NCI-H2107 (cell line): ENCODE results near the gene AK5.

Source experiments
- DNase-seq: peaks from one replicate; lab custom pipeline; 2025; lab: John Stamatoyannopoulos, UW

The AK5 gene

DNA sequence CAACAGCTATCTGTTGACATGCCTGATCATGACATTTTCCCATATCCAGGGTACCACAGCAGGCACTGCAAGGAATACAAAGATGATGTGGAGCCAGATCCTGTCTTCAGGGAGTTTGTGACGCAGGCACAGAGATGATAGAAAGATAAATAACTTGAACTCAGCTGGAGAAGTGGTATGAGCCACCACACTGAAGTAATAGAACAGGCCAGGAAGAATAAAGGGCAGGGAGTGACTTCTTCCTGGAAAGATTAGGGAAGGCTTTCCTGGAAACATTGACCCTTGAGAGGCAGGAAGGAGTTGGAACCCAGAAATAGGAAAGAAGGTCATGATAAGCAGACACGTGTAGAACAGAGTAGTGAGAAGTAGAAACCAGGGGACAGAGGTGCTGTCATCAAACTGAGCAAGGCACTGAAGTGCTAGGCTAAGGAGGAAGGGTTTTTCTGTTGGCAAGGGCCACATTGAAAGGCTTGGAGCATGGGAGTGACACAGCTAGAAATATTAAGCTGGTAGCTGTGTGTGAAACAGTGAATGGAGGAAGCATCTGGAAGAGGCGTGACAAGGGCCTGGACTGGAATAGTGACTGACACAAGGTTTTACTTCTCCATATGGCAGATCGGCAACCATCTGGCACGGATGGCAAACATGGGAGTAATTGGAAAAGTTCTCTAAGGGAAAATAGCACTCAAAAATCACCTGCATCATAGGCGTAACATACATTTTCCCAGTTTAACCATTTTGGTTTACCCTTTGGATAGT, 68.4 kb downstream of the AK5 start:
- no peak for DNase-seq

DNA sequence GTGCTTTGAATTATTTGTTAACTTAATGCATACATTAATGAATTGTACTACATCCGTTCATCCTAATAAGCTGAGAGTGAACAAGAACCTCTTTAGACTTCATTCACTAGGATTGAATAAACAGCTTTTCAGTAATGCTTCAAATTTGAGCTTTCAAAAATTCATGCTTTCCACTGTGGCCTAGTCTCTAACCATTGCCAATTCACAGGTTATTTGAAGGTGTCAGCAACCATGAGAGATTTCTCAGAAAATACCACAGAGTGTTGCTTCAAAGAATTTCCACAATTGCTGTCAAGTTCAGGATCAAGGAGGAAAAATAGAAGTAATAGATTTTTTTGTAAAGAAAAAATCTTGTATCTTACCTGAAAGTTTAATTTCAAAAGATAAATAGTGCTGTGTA, 72.7 kb downstream of the AK5 start:
- DNase-seq: no peak

DNA sequence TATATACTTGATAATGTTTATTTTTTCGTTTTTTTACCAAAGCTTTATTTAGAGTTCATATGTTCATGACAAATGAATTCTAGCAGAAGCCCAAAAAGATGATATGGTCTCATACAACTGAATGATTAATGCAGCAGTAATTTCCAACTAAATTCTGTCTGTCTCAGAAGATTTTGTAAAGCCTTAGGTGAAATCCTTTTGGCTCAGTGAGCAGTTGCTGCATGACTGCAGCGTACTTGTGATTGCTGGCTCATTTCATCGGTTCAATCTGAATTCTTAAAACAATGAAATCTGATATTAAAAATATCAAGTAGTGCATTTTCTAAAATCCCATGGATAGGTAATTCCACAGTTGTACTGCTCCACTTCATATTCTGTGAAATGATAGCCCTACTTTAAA, 73.2 kb downstream of the AK5 start:
- no peak for DNase-seq

DNA sequence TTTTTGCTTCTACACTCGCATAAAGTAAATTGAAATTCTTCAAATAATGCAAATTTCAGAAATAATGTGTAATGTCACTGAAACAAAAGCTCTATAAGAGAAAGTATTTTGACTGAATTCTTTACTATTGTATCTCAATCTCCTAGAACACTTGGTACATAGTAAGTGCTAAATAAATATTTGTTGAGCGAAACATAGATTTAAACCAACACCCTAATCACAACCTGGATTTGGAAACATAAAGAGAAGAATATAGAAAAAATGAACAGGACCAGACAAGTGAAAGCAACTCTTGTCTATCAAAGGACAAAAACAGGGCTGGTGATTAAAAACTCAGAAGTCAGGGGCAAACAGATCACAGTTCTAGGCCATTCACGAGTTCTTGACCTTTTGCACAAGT, 74.3 kb downstream of the AK5 start:
- no peak for DNase-seq

DNA sequence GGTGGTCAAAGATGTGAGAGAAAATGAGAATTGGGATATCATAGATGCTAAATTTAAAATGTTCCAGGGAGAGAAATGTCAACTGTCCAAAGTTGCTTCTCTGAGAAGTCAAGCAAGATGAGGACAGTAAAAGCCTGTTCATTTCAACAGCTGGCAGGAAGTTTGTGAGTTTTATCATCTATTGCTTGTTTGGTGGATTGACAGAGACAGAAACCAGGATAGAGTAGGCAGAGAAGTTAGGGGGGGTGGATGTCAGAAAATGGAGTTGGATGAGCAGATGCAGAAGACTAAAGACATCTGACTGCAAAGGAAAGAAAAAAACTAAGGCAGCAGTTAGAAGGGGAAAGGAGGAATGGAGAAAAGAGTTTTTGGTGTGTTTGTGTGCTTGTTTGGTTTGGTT, 78.4 kb downstream of the AK5 start:
- DNase-seq: no peak

DNA sequence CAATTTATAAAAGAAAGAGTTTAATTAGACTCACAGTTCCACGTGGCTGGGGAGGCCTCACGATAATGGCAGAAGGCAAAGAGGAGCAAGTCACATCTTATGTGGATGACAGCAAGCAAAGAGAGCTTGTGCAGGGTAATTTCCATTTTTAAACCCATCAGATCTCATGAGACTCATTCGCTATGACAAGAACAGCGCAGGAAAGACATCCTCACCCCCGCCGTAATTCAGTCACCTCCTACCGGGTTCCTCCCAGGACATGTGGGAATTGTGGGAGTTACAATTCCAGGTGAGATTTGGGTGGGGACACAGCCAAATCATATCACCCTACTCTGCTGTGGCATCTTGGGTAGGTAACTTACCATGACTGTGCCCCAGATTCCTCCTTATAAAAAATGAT, 79.8 kb downstream of the AK5 start:
- DNase-seq: no peak

DNA sequence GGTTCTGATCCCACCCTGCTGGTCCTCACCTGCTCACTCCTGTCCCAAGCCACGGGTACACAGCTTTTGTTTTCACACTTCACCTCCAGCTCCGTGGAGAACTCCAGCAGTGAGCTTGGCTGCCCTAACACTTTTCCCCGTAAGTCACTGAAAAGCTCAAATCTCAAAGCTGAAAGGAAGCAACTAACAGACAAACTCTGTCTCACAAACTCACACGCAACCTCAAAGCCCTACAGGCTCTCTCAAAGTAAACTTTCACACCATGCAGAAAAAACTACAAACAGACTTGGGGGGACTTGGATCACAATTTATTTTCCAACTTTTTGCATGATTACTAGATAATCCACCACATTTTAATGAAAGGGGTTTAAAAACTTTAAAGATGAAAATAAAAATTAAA, 88.3 kb downstream of the AK5 start:
- DNase-seq: no peak

DNA sequence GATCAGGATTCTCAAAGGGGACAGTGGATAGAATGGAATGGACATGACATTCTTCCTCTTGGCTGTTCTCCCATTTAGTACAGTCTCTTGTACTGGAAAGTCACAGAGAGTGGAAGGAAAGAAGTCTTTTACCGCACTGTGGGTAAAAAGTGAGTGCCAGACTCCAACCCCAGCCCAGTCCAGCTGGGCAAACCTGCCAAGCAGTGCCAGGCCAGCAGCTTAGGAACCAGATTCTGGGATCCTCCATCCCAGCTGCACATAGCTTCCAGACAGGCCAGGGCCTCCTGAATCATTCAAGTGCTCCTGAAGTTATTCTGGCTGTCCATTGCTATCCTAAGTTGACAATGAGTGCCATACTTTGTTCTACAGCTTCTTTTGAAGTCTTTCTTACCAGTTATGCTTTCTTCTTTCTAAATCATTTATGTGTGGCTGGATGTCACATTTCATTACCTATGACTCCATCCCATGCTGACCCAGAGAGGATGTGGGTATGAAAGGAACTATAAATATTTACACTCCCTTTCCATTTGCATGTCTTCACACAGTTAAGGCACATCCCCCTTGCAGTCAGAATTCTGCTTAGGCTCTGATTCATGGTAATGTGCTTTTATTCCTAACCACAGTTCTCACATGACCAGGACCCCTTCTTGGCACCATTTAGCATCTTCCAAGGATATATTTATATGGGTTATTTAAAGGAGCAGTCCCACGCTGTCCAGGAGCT, 88.9 kb downstream of the AK5 start:
- DNase-seq: no peak

DNA sequence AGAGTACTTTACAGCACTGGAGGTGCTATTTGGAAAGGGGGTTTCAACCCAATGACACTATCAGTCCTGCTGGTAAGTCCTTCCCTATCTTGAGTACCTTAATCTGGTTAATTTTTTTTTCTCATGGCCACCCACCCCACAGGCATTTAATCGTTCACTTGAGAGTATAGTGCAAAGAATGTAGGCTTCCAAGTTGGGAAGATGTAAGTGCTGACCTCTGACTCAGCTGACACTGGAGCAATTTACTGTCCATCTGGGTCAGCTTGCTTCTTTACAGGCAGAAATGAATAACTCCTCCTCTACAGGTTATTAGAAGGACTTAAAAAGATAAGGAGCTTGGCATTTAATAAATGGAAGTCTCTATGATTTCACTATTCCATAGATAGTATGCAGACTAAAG, 89.6 kb downstream of the AK5 start:
- DNase-seq: no peak

DNA sequence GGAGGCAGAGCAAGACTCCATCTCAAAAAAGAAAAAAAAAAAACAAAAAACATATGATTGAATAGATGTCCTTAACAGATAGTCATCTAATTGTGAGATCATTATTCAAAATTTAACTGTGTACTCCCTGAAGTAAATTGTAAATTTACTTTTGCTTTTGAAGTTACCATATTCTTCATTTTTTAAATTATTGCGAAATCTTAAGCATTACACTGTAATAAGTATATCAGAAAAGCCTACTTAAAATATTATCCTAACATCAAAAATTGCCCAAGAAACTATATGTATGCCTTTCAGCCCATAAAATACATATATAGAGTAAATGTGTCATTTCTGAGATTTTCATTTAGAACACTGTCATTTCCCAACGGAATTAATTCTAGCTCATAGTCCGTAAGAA, 91.9 kb downstream of the AK5 start:
- no peak for DNase-seq

DNA sequence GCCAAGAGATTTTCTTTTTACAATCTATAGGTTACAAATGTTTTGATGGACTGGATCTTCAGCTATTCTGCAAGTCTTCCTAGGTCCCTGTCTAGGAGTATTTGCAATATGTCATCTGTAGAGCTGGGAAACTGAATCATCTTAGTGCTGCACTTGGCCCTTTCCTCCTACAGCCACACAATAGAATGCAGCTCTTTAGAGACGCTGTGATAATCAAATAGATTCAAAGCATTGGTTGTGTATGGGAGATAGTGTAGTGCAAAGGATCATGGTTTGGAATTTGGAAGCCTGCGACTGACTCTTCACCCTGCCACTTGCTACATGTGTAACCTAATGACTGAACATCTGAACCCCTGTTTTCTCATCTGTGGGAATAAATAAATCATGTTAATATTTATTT, 93.7 kb downstream of the AK5 start:
- no peak for DNase-seq

DNA sequence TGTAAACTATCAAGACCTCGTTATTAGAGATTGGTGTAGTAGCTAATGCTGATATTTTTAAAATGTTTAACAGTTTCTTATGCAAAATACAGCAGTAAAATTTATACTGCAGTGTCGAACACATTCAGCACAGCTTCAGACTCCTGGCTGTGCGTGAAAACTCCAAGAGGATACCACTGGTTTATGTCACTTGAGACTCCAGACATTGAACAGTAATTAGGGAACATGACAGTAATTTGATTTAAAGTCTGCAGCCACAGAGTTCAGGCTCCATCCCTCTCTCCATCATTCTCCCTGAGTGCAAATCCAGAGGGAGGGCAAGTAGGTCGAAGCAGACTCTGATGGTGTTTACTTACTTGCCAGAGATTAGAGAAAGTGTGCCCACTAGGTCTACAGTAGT, 94.2 kb downstream of the AK5 start:
- DNase-seq: no peak

DNA sequence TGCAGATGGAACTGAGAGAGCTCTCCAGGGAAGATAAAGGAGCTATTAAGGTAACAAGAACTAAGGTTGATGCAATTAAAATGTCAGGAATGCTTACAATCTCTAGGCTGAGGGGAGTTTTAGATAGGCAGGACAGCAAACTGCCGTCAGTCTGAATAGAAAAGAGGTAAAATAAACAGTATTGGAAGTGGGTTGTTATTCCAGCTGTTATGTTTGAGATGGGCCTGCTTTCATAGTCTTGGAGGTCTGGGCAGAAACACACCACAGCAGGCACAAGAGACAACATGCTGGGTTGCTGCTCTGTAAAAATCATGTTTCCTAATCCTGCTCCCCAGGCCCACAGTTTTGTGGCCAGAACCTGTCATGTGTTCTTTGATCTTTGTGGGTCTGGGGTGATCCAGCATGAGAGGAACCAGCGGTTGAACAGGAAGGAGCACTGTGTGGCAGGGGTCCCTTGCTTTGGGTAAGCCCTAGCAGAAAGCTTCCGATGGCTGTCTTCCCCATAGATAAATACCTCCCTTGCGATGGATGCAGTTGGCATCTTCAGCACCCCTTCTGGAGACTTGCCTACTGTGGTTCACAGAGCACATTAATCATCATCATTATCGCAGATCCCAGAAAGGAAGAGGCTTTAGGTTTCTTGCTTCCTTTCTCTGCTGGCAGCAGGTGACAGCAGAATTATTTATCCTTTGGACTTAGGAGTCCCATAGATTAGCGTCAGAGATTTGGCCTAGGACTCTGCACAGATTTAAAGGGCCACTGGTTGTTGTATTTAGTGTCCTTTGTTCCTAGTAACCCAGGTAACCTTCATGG, 97.1 kb downstream of the AK5 start:
- DNase-seq: no peak

DNA sequence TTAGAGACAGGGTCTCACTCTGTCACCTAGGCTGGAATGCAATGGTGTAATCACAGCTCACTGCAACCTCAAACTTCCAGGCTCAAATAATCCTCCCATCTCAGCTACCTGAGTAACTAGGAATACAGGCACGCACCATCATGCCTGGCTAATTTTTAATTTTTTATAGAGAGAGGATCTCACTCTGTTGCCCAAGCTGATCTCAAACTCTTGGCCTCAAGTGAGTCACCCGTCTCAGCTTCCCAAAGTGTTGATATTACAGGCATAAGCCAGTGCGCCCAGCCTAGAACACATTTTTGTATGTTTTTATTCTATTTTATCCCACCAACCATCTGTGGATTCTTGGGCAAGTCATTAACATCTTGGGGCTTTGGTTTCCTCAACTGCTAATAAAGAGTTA, 100.5 kb downstream of the AK5 start:
- no peak for DNase-seq

DNA sequence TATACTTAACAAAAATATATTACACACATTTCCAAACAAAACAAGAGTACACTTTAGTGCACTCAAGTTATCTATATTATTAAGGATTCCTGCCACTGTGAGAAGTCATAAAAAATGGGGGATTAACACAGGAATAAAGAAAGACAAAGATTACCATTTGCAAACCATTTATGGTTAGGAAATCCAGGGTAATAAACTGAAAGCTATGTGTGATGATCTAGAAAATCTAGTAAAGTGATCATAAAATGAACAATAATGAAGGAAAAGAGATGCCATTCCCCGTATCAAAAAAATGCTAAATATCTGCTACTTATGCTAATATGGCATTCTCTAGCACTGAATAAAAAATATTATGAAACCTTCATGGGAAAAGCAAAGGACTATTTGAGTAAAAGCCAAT, 101.4 kb downstream of the AK5 start:
- no peak for DNase-seq

DNA sequence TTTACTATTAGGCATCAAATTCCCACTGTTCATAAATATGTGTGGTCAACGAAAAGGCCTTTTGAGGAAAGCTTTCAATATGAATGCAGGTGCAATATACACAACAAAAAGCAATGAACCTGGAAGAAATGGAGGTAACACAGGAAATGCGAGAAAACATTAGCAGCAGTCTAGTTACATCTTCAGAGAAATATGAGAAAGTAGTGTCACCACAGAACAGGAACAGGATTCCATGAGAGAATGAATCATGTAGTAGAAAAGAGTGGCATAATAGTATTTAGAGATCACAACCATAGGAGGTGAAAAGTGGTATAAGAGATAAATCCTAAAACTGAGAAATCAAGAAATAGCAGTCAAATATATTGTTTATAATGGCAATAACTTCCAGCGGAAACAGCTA, 103.7 kb downstream of the AK5 start:
- no peak for DNase-seq

DNA sequence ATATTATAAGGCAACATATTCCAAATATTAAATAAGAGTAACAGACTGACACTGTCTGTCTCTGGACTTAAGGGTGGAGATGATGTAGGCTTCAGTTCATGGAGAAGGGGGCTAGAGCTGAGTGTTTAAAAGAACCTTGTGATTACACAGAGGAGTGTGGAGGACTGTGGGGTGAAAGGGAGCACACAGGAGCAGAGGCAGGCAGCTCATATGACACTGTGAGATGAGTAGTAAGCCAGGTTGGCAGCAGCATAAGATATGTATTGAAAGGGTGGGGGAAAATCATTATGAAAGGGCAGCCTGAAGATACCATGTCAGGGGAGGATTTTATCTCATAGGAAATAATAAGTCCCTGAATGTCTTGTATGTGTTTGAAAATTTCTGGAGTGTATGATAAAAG, 104.5 kb downstream of the AK5 start:
- no peak for DNase-seq

DNA sequence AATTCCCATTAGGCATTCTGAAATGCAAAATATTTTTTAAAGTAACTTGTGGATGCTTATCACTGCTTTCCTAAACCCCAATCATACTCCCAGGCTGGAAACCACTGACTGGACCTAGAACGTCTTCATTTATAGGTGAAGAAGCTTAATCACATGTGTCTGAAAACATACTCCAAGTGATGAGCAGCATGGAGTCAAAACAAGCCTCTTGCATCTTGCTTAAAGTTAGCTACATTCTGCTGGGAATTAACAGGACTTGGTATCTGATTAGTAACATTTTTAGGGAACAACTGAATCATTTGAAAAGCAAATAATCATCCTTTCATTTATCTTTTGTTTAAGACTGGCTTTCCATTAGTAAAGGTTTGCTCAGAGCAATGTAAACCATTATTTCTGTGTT, 105.7 kb downstream of the AK5 start:
- no peak for DNase-seq

DNA sequence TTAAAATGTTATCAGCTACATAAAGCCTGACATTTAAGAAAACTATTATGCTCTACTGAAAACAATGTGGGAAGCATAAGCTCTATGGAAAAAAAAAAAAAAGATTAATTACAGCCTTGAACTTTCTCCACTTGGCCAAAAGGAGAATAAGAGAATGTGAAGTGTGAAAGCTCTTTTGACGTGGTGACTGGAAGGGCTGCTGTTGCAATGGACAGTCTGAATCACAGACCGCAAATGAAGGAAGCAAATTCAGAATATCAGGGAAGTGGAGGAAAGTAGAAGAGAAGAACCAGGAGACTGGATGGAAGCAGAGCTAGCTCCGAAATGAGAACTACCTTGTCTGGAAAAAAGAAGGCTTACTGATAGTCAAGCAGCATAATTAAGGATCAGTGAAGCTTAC, 106.8 kb downstream of the AK5 start:
- DNase-seq: no peak

DNA sequence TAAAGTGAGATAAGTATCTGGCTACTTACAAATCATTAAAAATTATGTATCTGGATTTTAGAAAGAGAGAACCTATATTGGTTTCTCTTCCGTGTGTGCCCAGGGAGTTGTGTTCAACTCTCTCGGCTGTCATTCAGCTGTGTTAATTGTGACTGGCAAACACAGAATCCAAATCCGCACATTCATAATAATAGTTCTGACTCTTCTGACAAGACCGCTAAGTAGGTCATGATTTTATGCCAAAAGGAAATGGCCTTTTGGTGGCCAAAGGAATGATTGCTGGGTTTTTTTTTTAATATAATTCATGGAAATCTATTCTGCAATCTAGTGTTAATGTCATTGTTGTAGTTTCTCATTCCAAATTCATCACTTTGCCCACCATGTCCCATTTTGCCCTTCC, 110.7 kb downstream of the AK5 start:
- DNase-seq: no peak

DNA sequence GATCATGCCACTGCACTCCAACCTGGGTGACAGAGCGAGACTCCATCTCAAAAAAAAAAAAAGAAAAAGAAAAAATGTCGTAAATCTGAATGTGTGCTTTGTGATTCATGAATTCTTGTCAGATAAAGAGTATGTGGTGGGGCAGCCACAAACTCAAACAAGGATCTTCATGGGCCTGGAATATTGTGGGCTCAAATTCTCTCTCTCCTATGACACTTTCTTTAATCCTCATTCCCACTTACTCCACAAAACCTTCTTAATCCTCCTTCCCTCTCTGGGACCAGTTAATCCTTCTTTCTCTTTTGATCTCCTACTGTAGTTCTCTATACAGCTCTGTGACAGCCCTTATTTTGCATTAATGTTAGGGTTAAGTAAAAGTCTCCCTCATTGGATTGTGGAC, 112.3 kb downstream of the AK5 start:
- DNase-seq: no peak

DNA sequence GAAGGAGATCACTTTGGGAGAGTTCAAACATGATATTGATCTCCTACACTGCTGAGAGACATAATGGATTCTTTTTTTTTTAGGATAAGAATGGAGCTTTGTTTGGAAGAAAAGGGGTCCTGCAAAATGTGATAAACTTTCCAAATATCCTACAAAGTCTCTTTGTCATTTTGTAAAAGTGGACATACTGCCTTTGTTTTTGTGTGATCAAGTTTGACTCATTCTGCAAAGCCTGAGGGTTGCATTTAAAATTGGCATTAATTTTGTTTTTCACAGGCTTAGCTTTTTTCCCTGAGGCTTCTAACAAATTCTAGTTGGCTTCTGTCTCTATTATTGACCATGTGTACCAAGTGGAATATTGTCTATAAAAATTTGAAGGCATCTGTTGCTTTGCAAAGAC, 113.2 kb downstream of the AK5 start:
- no peak for DNase-seq

DNA sequence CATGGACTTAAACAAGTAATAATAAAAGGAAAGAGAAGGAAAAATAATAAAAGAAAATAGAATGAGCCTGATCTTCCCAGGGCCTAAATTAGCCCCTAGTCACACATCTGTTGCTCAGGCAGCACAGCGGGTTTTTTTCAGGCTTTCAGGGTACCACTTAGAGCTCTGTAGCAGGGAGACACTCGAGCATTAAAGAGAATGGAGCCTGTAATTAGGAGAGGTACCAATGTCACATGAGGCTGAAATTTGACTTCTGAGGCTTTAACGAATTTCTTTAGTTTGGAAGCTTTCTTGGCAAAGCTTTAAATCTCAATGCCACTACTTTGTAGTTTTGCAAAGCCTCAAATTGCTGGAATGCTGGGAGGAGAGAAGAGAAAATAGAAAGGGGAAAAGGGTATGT, 116.3 kb downstream of the AK5 start:
- DNase-seq: no peak
